ENCODE data around the gene TMEM40.

TMEM40 gene

DNA sequence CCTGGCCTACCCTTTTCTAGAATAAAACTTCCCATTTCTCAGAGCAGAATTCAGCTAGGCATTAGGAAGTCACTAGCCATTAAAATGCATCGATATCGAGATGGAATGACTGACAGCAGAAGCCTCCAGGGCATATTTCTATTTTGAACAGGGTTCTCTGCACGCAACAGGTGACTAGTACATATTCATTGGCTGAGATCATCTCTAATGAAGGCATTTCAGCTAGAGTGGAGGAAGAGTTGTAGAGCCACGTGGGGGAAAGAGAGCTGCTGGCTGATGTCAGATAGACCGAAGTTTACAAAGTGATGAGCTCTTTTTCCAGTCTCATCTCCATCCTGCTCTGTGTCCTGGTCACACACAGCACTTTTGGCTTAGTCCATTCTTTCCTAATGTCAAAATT is 7.5 kb downstream of the TMEM40 start:
- H3K36me3 Mint-ChIP-seq (ENCODE audit: low read depth) = no peaks in the 10 kb centered on the region
- no peak overlapping the region for H3K4me3 Mint-ChIP-seq
- intact Hi-C loops (cut with micrococcal nuclease) = no loop called here
- no peak overlapping the region for H3K27ac Mint-ChIP-seq
- no peaks in the 10 kb centered on the region for H3K9me3 Mint-ChIP-seq
- peaks cover 27% of the 10 kb centered on the region for H3K27me3 Mint-ChIP-seq
- H3K4me1 Mint-ChIP-seq (ENCODE audit: low read depth) = peaks cover 7% of the 10 kb centered on the region

GRCh38 chr3:12750658-12751071 is 8.4 kb downstream of the TMEM40 start:
- peaks cover 7% of the 10 kb centered on the region for H3K4me1 Mint-ChIP-seq (ENCODE audit: low read depth)
- H3K36me3 Mint-ChIP-seq (ENCODE audit: low read depth) = no peaks in the 10 kb centered on the region
- no peak overlapping the region for H3K27ac Mint-ChIP-seq
- H3K4me3 Mint-ChIP-seq = no peak overlapping the region
- peaks cover 26% of the 10 kb centered on the region for H3K27me3 Mint-ChIP-seq
- intact Hi-C loops (cut with micrococcal nuclease) = no loop called here
- H3K9me3 Mint-ChIP-seq = no peaks in the 10 kb centered on the region

GRCh38 chr3:12750223-12750622 is 8.8 kb downstream of the TMEM40 start:
- Mint-ChIP-seq H3K9me3 (no peaks in the 10 kb centered on the region), H3K27ac (no peak overlapping the region), H3K36me3 (ENCODE audit: low read depth) (no peaks in the 10 kb centered on the region), H3K27me3 (peaks cover 26% of the 10 kb centered on the region), H3K4me1 (ENCODE audit: low read depth) (peaks cover 7% of the 10 kb centered on the region), H3K4me3 (no peak overlapping the region)
- intact Hi-C loops (cut with micrococcal nuclease) = no loop called here

- Mint-ChIP-seq H3K9me3 (no peaks in the 10 kb centered on the region), H3K4me1 (ENCODE audit: low read depth) (peaks cover 7% of the 10 kb centered on the region), H3K27ac (no peak overlapping the region), H3K27me3 (peaks cover 27% of the 10 kb centered on the region), H3K36me3 (ENCODE audit: low read depth) (no peaks in the 10 kb centered on the region), H3K4me3 (no peak overlapping the region)
- intact Hi-C loops (cut with micrococcal nuclease) = no loop called here
These were observed 10.6 kb downstream of the TMEM40 start for GRCh38 chr3:12748477-12748876.

- no peaks in the 10 kb centered on the region for H3K9me3 Mint-ChIP-seq
- H3K27me3 Mint-ChIP-seq = peaks cover 27% of the 10 kb centered on the region
- H3K4me3 Mint-ChIP-seq = no peak overlapping the region
- H3K27ac Mint-ChIP-seq = no peak overlapping the region
- peaks cover 7% of the 10 kb centered on the region for H3K4me1 Mint-ChIP-seq (ENCODE audit: low read depth)
- H3K36me3 Mint-ChIP-seq (ENCODE audit: low read depth) = no peaks in the 10 kb centered on the region
- intact Hi-C loops (cut with micrococcal nuclease) = no loop called here
These were observed 12.6 kb downstream of the TMEM40 start for GRCh38 chr3:12746419-12746818.

DNA sequence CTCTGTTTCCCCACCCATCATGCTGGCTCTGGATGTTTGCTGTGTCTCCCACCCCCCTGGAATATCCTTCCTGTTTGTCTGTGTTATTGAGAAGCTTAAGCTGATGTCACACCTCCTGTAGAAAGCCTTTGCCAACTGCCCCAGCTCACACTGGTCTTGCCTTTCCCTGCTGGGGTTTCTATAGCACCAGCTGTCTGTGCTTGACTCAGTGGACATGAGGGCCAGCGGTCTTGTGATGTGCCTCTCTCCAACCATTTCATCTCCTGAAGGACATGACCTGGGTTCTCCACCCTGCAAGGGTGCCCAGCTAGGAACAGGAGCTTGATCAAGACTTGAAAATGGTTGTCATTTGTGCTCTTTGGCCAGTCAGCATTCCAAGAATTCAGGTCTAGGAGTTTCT is 14.7 kb downstream of the TMEM40 start:
- Mint-ChIP-seq H3K4me3 (no peak overlapping the region), H3K27me3 (peaks cover 16% of the 10 kb centered on the region), H3K9me3 (no peaks in the 10 kb centered on the region), H3K27ac (no peak overlapping the region), H3K36me3 (ENCODE audit: low read depth) (no peaks in the 10 kb centered on the region), H3K4me1 (ENCODE audit: low read depth) (peaks cover 3% of the 10 kb centered on the region)
- intact Hi-C loops (cut with micrococcal nuclease) = no loop called here

GRCh38 chr3:12743583-12743982 is 15.5 kb downstream of the TMEM40 start:
- intact Hi-C loops (cut with micrococcal nuclease) = no loop called here
- Mint-ChIP-seq H3K9me3 (no peaks in the 10 kb centered on the region), H3K27me3 (peaks cover 14% of the 10 kb centered on the region), H3K4me1 (ENCODE audit: low read depth) (no peaks in the 10 kb centered on the region), H3K27ac (no peak overlapping the region), H3K36me3 (ENCODE audit: low read depth) (no peaks in the 10 kb centered on the region), H3K4me3 (no peak overlapping the region)

- intact Hi-C loops (cut with micrococcal nuclease) = no loop called here
- peaks cover 10% of the 10 kb centered on the region for H3K27me3 Mint-ChIP-seq
- H3K27ac Mint-ChIP-seq = no peak overlapping the region
- no peaks in the 10 kb centered on the region for H3K4me1 Mint-ChIP-seq (ENCODE audit: low read depth)
- H3K4me3 Mint-ChIP-seq = no peak overlapping the region
- H3K36me3 Mint-ChIP-seq (ENCODE audit: low read depth) = no peaks in the 10 kb centered on the region
- no peaks in the 10 kb centered on the region for H3K9me3 Mint-ChIP-seq
These were observed 16.5 kb downstream of the TMEM40 start for GRCh38 chr3:12742330-12743107.

DNA sequence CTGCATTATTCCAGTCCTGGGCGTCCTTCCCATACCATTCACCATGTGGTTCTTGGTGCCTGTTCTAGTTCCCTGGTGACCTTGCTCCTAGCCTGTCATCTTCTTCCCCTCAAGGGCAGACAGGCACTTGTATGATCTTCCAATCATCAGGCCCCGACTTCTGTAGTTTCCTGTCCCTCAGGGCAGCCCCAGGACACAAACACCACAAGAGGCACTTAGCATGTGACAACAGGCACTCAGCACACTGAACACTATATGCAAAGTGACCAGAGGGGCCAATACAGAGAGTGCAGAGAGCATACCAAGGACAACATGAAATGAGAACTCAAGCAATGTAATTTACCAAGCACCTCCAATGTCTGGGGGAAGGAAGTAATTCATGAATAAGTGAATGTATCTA is 17.9 kb downstream of the TMEM40 start:
- H3K4me1 Mint-ChIP-seq (ENCODE audit: low read depth) = no peaks in the 10 kb centered on the region
- H3K4me3 Mint-ChIP-seq = no peak overlapping the region
- peaks cover 8% of the 10 kb centered on the region for H3K27me3 Mint-ChIP-seq
- no peak overlapping the region for H3K27ac Mint-ChIP-seq
- intact Hi-C loops (cut with micrococcal nuclease) = no loop called here
- no peaks in the 10 kb centered on the region for H3K9me3 Mint-ChIP-seq
- H3K36me3 Mint-ChIP-seq (ENCODE audit: low read depth) = no peaks in the 10 kb centered on the region

- Mint-ChIP-seq H3K4me3 (no peak overlapping the region), H3K4me1 (ENCODE audit: low read depth) (no peaks in the 10 kb centered on the region), H3K36me3 (ENCODE audit: low read depth) (no peaks in the 10 kb centered on the region), H3K27ac (no peak overlapping the region), H3K27me3 (peaks cover 2% of the 10 kb centered on the region), H3K9me3 (no peaks in the 10 kb centered on the region)
- intact Hi-C loops (cut with micrococcal nuclease) = no loop called here
These were observed 21.2 kb downstream of the TMEM40 start for GRCh38 chr3:12737833-12738232.

GRCh38 chr3:12737319-12737718 is 21.7 kb downstream of the TMEM40 start:
- H3K27me3 Mint-ChIP-seq = peaks cover 2% of the 10 kb centered on the region

GRCh38 chr3:12734960-12735359 is 24.1 kb downstream of the TMEM40 start:
- intact Hi-C loops (cut with micrococcal nuclease) = no loop called here
- Mint-ChIP-seq H3K9me3 (no peaks in the 10 kb centered on the region), H3K4me1 (ENCODE audit: low read depth) (peaks cover 10% of the 10 kb centered on the region), H3K4me3 (no peak overlapping the region), H3K27ac (no peak overlapping the region), H3K36me3 (ENCODE audit: low read depth) (no peaks in the 10 kb centered on the region), H3K27me3 (peaks cover 2% of the 10 kb centered on the region)

More at GRCh38 chr3:12737319-12737718, 21.7 kb downstream of the TMEM40 start:
- Mint-ChIP-seq H3K4me3 (no peak overlapping the region), H3K4me1 (ENCODE audit: low read depth) (no peaks in the 10 kb centered on the region), H3K36me3 (ENCODE audit: low read depth) (no peaks in the 10 kb centered on the region), H3K9me3 (no peaks in the 10 kb centered on the region), H3K27ac (no peak overlapping the region)
- intact Hi-C loops (cut with micrococcal nuclease) = no loop called here

GRCh38 chr3:12733566-12733965 is 25.5 kb downstream of the TMEM40 start:
- intact Hi-C loops (cut with micrococcal nuclease) = no loop called here
- H3K9me3 Mint-ChIP-seq = no peaks in the 10 kb centered on the region

GRCh38 chr3:12730506-12731242 is 28.4 kb downstream of the TMEM40 start:
- no peaks in the 10 kb centered on the region for H3K36me3 Mint-ChIP-seq (ENCODE audit: low read depth)

More at GRCh38 chr3:12733566-12733965, 25.5 kb downstream of the TMEM40 start:
- H3K4me1 Mint-ChIP-seq (ENCODE audit: low read depth) = peaks cover 20% of the 10 kb centered on the region
- H3K27ac Mint-ChIP-seq = no peak overlapping the region
- no peak overlapping the region for H3K4me3 Mint-ChIP-seq
- no peaks in the 10 kb centered on the region for H3K36me3 Mint-ChIP-seq (ENCODE audit: low read depth)
- H3K27me3 Mint-ChIP-seq = peaks cover 2% of the 10 kb centered on the region

More at GRCh38 chr3:12730506-12731242, 28.4 kb downstream of the TMEM40 start:
- Mint-ChIP-seq H3K9me3 (no peaks in the 10 kb centered on the region), H3K4me1 (ENCODE audit: low read depth) (peaks cover 23% of the 10 kb centered on the region), H3K27ac (no peak overlapping the region), H3K27me3 (peaks cover 5% of the 10 kb centered on the region), H3K4me3 (no peak overlapping the region)
- intact Hi-C loops (cut with micrococcal nuclease) = no loop called here
